IPS-NIHi7 (cell line): Measurements from ENCODE around the gene CCDC148.
A peak's percentile ranks its signal among the peaks of the same experiment; 100 is the strongest.

Experiments
- DNase-seq: peaks from one replicate; pipeline ENCODE4 v3.0.0; 2012; ENCODE audit warnings: mixed read lengths; ENCODE audit errors: extremely low spot score

CCDC148 gene

GRCh38 chr2:158432117-158432516 is 24.4 kb downstream of the CCDC148 start:
- DNase-seq: no peak

- DNase-seq: no peak
These were observed 42.0 kb downstream of the CCDC148 start for GRCh38 chr2:158414538-158414937.

GRCh38 chr2:158413581-158413980 is 43.0 kb downstream of the CCDC148 start:
- DNase-seq: no peak

- DNase-seq: no peak
These were observed 44.3 kb downstream of the CCDC148 start for GRCh38 chr2:158412206-158412605.

- no peak for DNase-seq
These were observed 44.8 kb downstream of the CCDC148 start for GRCh38 chr2:158411748-158412147.

- no peak for DNase-seq
These were observed 46.4 kb downstream of the CCDC148 start for GRCh38 chr2:158410132-158410531.

- DNase-seq: no peak
These were observed 49.5 kb downstream of the CCDC148 start for GRCh38 chr2:158407031-158407430.

- no peak for DNase-seq
These were observed 51.2 kb downstream of the CCDC148 start for GRCh38 chr2:158405341-158405740.

- no peak for DNase-seq
These were observed 53.3 kb downstream of the CCDC148 start for GRCh38 chr2:158403237-158403636.

GRCh38 chr2:158402665-158403064 is 53.9 kb downstream of the CCDC148 start:
- no peak for DNase-seq

- DNase-seq: no peak
These were observed 61.4 kb downstream of the CCDC148 start for GRCh38 chr2:158395166-158395565.

- no peak for DNase-seq
These were observed 62.1 kb downstream of the CCDC148 start for GRCh38 chr2:158394453-158394852.

- no peak for DNase-seq
These were observed 62.7 kb downstream of the CCDC148 start for GRCh38 chr2:158393886-158394285.

- no peak for DNase-seq
These were observed 63.9 kb downstream of the CCDC148 start for GRCh38 chr2:158392687-158393086.

- no peak for DNase-seq
These were observed 64.7 kb downstream of the CCDC148 start for GRCh38 chr2:158391876-158392275.

GRCh38 chr2:158391361-158391760 is 65.2 kb downstream of the CCDC148 start:
- DNase-seq: no peak

GRCh38 chr2:158388159-158388558 is 68.4 kb downstream of the CCDC148 start:
- DNase-seq: no peak

- DNase-seq: no peak
These were observed 70.9 kb downstream of the CCDC148 start for GRCh38 chr2:158385646-158386045.

- no peak for DNase-seq
These were observed 74.6 kb downstream of the CCDC148 start for GRCh38 chr2:158381978-158382377.

GRCh38 chr2:158381205-158381604 is 75.3 kb downstream of the CCDC148 start:
- DNase-seq: no peak

GRCh38 chr2:158380746-158381145 is 75.8 kb downstream of the CCDC148 start:
- no peak for DNase-seq

GRCh38 chr2:158378926-158379325 is 77.6 kb downstream of the CCDC148 start:
- no peak for DNase-seq

GRCh38 chr2:158366342-158366741 is 90.2 kb downstream of the CCDC148 start:
- DNase-seq: peak; percentile 26

GRCh38 chr2:158359846-158360245 is 96.7 kb downstream of the CCDC148 start:
- DNase-seq: peak; percentile 20

- no peak for DNase-seq
These were observed 98.9 kb downstream of the CCDC148 start for GRCh38 chr2:158357699-158358098.
